Activated T-helper 9 cell treated with anti-CD3 and anti-CD28 coated beads, Interleukin-2, amount 50 U/mL, for 16 hours (primary cell): Measurements from ENCODE around the gene STK17A.
A peak's percentile ranks its signal among the peaks of the same experiment; 100 is the strongest.

ENCODE experiments used
- DNase-seq: peaks from one replicate; pipeline ENCODE4 v3.0.0-alpha.2; 2020; ENCODE audit warnings: low read depth

Gene STK17A

GRCh38 chr7:43634384-43634783 is 51.5 kb downstream of the STK17A start:
- DNase-seq = no peak

- no peak for DNase-seq
Observed at GRCh38 chr7:43636093-43636492, 53.2 kb downstream of the STK17A start.

- no peak for DNase-seq
Observed at GRCh38 chr7:43637114-43637806, 54.4 kb downstream of the STK17A start.

GRCh38 chr7:43639858-43640491 is 57.1 kb downstream of the STK17A start:
- no peak for DNase-seq

GRCh38 chr7:43640679-43641078 is 57.8 kb downstream of the STK17A start:
- DNase-seq = no peak

GRCh38 chr7:43642897-43643630 is 60.2 kb downstream of the STK17A start:
- no peak for DNase-seq

GRCh38 chr7:43643846-43644245 is 60.9 kb downstream of the STK17A start:
- no peak for DNase-seq

- DNase-seq = no peak
Observed at GRCh38 chr7:43645699-43646226, 62.9 kb downstream of the STK17A start.

- no peak for DNase-seq
Observed at GRCh38 chr7:43646603-43647338, 63.9 kb downstream of the STK17A start.

- no peak for DNase-seq
Observed at GRCh38 chr7:43647339-43647672, 64.4 kb downstream of the STK17A start.

- peak; percentile 24 for DNase-seq
Observed at GRCh38 chr7:43647673-43648472, 65.0 kb downstream of the STK17A start.

GRCh38 chr7:43648473-43649406 is 65.8 kb downstream of the STK17A start:
- DNase-seq = peak; percentile 39

GRCh38 chr7:43649755-43650274 is 66.9 kb downstream of the STK17A start:
- peak; percentile 39 for DNase-seq

GRCh38 chr7:43650457-43651052 is 67.6 kb downstream of the STK17A start:
- DNase-seq = no peak

- DNase-seq = no peak
Observed at GRCh38 chr7:43652364-43652763, 69.5 kb downstream of the STK17A start.

- DNase-seq = no peak
Observed at GRCh38 chr7:43653466-43653865, 70.6 kb downstream of the STK17A start.

- DNase-seq = no peak
Observed at GRCh38 chr7:43653891-43654504, 71.1 kb downstream of the STK17A start.

- no peak for DNase-seq
Observed at GRCh38 chr7:43655584-43655983, 72.7 kb downstream of the STK17A start.

- no peak for DNase-seq
Observed at GRCh38 chr7:43656997-43657396, 74.1 kb downstream of the STK17A start.
